Measurements from ENCODE around the gene RAB34. TPM values are rescaled to one million over a fixed set of nuclear protein-coding genes. Genes with fewer than 3 reads are reported as not detected.

The RAB34 gene
- total and polyA plus RNA-seq, 9 of the 15 experiments (the other 6 are each of a cell fraction or from before 2014, with no cell fraction given) = 0.07 to 3.8 (median 0.46) TPM; not detected in 1

DNA sequence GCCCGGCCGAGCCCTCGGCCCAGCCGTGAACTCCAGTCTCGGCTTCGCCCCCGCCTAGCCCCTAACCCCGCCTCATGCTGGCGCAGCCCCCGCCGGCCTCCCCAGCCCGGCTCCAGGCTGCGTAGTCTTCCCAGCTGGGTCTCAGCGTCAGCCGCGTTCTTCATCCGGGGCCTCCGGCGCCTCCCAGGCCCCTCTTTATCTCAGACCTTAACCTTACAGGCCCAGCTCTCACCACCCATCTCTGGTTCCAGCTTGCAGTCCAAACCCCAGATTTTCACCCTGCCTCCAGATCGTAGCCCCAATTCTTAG is 6.0 kb downstream of the RAB34 start, which contains the start of gene PROCA1 (continued):
- TF ChIP-seq, protein P1, sequence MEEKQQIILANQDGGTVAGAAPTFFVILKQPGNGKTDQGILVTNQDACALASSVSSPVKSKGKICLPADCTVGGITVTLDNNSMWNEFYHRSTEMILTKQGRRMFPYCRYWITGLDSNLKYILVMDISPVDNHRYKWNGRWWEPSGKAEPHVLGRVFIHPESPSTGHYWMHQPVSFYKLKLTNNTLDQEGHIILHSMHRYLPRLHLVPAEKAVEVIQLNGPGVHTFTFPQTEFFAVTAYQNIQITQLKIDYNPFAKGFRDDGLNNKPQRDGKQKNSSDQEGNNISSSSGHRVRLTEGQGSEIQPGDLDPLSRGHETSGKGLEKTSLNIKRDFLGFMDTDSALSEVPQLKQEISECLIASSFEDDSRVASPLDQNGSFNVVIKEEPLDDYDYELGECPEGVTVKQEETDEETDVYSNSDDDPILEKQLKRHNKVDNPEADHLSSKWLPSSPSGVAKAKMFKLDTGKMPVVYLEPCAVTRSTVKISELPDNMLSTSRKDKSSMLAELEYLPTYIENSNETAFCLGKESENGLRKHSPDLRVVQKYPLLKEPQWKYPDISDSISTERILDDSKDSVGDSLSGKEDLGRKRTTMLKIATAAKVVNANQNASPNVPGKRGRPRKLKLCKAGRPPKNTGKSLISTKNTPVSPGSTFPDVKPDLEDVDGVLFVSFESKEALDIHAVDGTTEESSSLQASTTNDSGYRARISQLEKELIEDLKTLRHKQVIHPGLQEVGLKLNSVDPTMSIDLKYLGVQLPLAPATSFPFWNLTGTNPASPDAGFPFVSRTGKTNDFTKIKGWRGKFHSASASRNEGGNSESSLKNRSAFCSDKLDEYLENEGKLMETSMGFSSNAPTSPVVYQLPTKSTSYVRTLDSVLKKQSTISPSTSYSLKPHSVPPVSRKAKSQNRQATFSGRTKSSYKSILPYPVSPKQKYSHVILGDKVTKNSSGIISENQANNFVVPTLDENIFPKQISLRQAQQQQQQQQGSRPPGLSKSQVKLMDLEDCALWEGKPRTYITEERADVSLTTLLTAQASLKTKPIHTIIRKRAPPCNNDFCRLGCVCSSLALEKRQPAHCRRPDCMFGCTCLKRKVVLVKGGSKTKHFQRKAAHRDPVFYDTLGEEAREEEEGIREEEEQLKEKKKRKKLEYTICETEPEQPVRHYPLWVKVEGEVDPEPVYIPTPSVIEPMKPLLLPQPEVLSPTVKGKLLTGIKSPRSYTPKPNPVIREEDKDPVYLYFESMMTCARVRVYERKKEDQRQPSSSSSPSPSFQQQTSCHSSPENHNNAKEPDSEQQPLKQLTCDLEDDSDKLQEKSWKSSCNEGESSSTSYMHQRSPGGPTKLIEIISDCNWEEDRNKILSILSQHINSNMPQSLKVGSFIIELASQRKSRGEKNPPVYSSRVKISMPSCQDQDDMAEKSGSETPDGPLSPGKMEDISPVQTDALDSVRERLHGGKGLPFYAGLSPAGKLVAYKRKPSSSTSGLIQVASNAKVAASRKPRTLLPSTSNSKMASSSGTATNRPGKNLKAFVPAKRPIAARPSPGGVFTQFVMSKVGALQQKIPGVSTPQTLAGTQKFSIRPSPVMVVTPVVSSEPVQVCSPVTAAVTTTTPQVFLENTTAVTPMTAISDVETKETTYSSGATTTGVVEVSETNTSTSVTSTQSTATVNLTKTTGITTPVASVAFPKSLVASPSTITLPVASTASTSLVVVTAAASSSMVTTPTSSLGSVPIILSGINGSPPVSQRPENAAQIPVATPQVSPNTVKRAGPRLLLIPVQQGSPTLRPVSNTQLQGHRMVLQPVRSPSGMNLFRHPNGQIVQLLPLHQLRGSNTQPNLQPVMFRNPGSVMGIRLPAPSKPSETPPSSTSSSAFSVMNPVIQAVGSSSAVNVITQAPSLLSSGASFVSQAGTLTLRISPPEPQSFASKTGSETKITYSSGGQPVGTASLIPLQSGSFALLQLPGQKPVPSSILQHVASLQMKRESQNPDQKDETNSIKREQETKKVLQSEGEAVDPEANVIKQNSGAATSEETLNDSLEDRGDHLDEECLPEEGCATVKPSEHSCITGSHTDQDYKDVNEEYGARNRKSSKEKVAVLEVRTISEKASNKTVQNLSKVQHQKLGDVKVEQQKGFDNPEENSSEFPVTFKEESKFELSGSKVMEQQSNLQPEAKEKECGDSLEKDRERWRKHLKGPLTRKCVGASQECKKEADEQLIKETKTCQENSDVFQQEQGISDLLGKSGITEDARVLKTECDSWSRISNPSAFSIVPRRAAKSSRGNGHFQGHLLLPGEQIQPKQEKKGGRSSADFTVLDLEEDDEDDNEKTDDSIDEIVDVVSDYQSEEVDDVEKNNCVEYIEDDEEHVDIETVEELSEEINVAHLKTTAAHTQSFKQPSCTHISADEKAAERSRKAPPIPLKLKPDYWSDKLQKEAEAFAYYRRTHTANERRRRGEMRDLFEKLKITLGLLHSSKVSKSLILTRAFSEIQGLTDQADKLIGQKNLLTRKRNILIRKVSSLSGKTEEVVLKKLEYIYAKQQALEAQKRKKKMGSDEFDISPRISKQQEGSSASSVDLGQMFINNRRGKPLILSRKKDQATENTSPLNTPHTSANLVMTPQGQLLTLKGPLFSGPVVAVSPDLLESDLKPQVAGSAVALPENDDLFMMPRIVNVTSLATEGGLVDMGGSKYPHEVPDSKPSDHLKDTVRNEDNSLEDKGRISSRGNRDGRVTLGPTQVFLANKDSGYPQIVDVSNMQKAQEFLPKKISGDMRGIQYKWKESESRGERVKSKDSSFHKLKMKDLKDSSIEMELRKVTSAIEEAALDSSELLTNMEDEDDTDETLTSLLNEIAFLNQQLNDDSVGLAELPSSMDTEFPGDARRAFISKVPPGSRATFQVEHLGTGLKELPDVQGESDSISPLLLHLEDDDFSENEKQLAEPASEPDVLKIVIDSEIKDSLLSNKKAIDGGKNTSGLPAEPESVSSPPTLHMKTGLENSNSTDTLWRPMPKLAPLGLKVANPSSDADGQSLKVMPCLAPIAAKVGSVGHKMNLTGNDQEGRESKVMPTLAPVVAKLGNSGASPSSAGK (IDR thresholded peaks at IDR 0.05) = no peak; the same call in 1 of the 2 replicates
- TF ChIP-seq ZBTB1 (CRISPR knock-in tag; IDR thresholded peaks at IDR 0.05; ENCODE audit: borderline replicate concordance, low read depth) (0 out of 2 replicates have a peak, but pooled peaks have one; percentile 68), RBM25 (IDR thresholded peaks at IDR 0.05; ENCODE audit: low read depth, low read length, severe bottlenecking) (no peak), SRSF1 (IDR thresholded peaks at IDR 0.05; ENCODE audit: low read depth, low read length) (no peak), HMGN3 (IDR thresholded peaks at IDR 0.05; ENCODE audit: borderline replicate concordance, extremely low read depth, insufficient read length, low read depth, low read length) (no peak), DNMT1 (IDR thresholded peaks at IDR 0.05) (no peak), L3MBTL2 (IDR thresholded peaks at IDR 0.05) (peak; percentile 68), MCM5 (IDR thresholded peaks at IDR 0.05; ENCODE audit: low read depth) (no peak), EWSR1 (IDR thresholded peaks at IDR 0.05; ENCODE audit: borderline replicate concordance, low read depth, partially characterized antibody) (no peak), NR1H2 (CRISPR knock-in tag; IDR thresholded peaks at IDR 0.05) (no peak), EP300 (IDR thresholded peaks at IDR 0.05; ENCODE audit: low read length) (no peak), PHF20 (IDR thresholded peaks at IDR 0.05; ENCODE audit: partially characterized antibody) (no peak), ZBTB17 (CRISPR knock-in tag; IDR thresholded peaks at IDR 0.05) (no peak), TBL1XR1 (IDR thresholded peaks at IDR 0.05; ENCODE audit: low read length in 2 of 2) (no peak), MYBL2 (IDR thresholded peaks at IDR 0.05; ENCODE audit: low read depth) (no peak), MYBL2 (CRISPR knock-in tag; IDR thresholded peaks at IDR 0.05; ENCODE audit: borderline replicate concordance) (no peak)
- TF ChIP-seq, protein P2, sequence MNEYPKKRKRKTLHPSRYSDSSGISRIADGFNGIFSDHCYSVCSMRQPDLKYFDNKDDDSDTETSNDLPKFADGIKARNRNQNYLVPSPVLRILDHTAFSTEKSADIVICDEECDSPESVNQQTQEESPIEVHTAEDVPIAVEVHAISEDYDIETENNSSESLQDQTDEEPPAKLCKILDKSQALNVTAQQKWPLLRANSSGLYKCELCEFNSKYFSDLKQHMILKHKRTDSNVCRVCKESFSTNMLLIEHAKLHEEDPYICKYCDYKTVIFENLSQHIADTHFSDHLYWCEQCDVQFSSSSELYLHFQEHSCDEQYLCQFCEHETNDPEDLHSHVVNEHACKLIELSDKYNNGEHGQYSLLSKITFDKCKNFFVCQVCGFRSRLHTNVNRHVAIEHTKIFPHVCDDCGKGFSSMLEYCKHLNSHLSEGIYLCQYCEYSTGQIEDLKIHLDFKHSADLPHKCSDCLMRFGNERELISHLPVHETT (CRISPR knock-in tag; conservative IDR thresholded peaks at IDR 0.05 in 1 of 2, IDR thresholded peaks at IDR 0.05 in 1 of 2) = peak in 1 of 2 experiments; percentile 82; a peak in 2 of 4 replicates
